IMR-90 (cell line): Measurements from ENCODE around the gene UCHL5. TPM values are rescaled to one million over a fixed set of nuclear protein-coding genes. Genes with fewer than 3 reads are reported as not detected.

Experiments
- ATAC-seq: fragments of 200-7000 bp; cut with Tn5 transposase; 2 replicates; pipeline ENCODE4 v1.9.1; 2020; ENCODE audit warnings: low read depth, mild to moderate bottlenecking, moderate library complexity
- BruUV-seq: library from RNA; stranded (reverse); fragments of 400-500 nt; replicated peaks from 2 replicates; lab custom pipeline; 2021; lab: Mats Ljungman, UMichigan
- CTCF ChIA-PET: fragments of 300-600 bp; formaldehyde crosslinking; extraction: SDS; loops from one replicate; lab custom pipeline; 2021; ENCODE audit warnings: antibody characterized with exemption; lab: Yijun Ruan, JAX
- POLR2A ChIA-PET: fragments of 300-600 bp; sonication (Branson Sonifier 250); formaldehyde crosslinking; loops from one replicate; lab custom pipeline; 2022; ENCODE audit warnings: antibody characterized with exemption; ENCODE audit not compliant: unreplicated experiment; lab: Charles Lee
- DNase-seq: peaks from one replicate; pipeline ENCODE4 v3.0.0; 2013
- H2AFZ ChIP-seq: replicated peaks from 2 replicates; pipeline ENCODE3; 2013; ENCODE audit warnings: low read length, mild to moderate bottlenecking; ENCODE audit not compliant: poor library complexity
- H2AK5ac ChIP-seq: 2 replicates; pipeline ENCODE4 v1.6.1; 2013; ENCODE audit warnings: low read depth, low read length, inconsistent platforms
- H2AK9ac ChIP-seq: replicated peaks from 2 replicates; pipeline ENCODE3; 2013; ENCODE audit warnings: mild to moderate bottlenecking, low read depth, low read length, moderate library complexity; ENCODE audit not compliant: poor library complexity
- H2BK120ac ChIP-seq: 2 replicates; pipeline ENCODE4 v1.6.1; 2013; ENCODE audit warnings: low read depth, low read length, inconsistent platforms
- H2BK15ac ChIP-seq: 3 replicates; pipeline ENCODE4 v1.6.1; 2013; ENCODE audit warnings: low read depth, low read length, inconsistent platforms
- H2BK20ac ChIP-seq: 2 replicates; pipeline ENCODE4 v1.6.1; 2013; ENCODE audit warnings: low read depth, mild to moderate bottlenecking, inconsistent platforms, low read length, moderate library complexity
- H2BK5ac ChIP-seq: 2 replicates; pipeline ENCODE4 v1.6.1; 2013; ENCODE audit warnings: mild to moderate bottlenecking, low read depth, low read length, inconsistent platforms; ENCODE audit not compliant: poor library complexity, severe bottlenecking
- H3K14ac ChIP-seq: replicated peaks from 2 replicates; pipeline ENCODE4 v1.6.1; 2013; ENCODE audit warnings: low read depth, low read length, inconsistent platforms
- H3K18ac ChIP-seq: 2 replicates; pipeline ENCODE4 v1.6.1; 2013; ENCODE audit warnings: low read depth, low read length, control low read depth
- H3K23ac ChIP-seq: 2 replicates; pipeline ENCODE4 v1.6.1; 2013; ENCODE audit warnings: low read depth, low read length, inconsistent platforms
- H3K27ac ChIP-seq: 2 replicates; pipeline ENCODE4 v1.5.1; 2013; ENCODE audit warnings: mild to moderate bottlenecking, control low read depth, low read length; ENCODE audit not compliant: insufficient read depth
- H3K27me3 ChIP-seq: 2 replicates; pipeline ENCODE4 v1.6.1; 2013; ENCODE audit warnings: low read length; ENCODE audit not compliant: control insufficient read depth, insufficient read depth
- H3K36me3 ChIP-seq: 2 replicates; pipeline ENCODE4 v1.6.1; 2013; ENCODE audit warnings: low read length, mixed read lengths; ENCODE audit not compliant: control insufficient read depth, insufficient read depth
- H3K4ac ChIP-seq: 2 replicates; pipeline ENCODE4 v1.6.1; 2013; ENCODE audit warnings: low read depth, low read length, inconsistent platforms
- H3K4me1 ChIP-seq: 2 replicates; pipeline ENCODE4 v1.6.1; 2013; ENCODE audit warnings: low read length, mixed read lengths; ENCODE audit not compliant: control insufficient read depth, insufficient read depth
- H3K4me2 ChIP-seq: 2 replicates; pipeline ENCODE4 v1.6.1; 2013; ENCODE audit warnings: low read depth, mild to moderate bottlenecking, control low read depth, low read length, moderate library complexity
- H3K4me3 ChIP-seq: 2 replicates; pipeline ENCODE4 v1.5.1; 2013; ENCODE audit warnings: low read depth, mild to moderate bottlenecking, control low read depth, low read length, moderate library complexity; ENCODE audit not compliant: insufficient read depth
- H3K56ac ChIP-seq: 2 replicates; pipeline ENCODE4 v1.6.1; 2013; ENCODE audit warnings: low read length, inconsistent platforms; ENCODE audit not compliant: insufficient read depth; ENCODE audit errors: extremely low read depth
- H3K79me1 ChIP-seq, 2 experiments: 2 replicates each; pipeline ENCODE4 v1.6.1; 2013; ENCODE audit warnings: low read length in 2 of 2, inconsistent platforms in 1 of 2, low read depth in 1 of 2
- H3K9ac ChIP-seq: 2 replicates; pipeline ENCODE4 v1.6.1; 2013; ENCODE audit warnings: low read depth, low read length, control low read depth
- H3K9me1 ChIP-seq: 2 replicates; pipeline ENCODE4 v1.6.1; 2013; ENCODE audit warnings: low read length, inconsistent platforms; ENCODE audit not compliant: insufficient read depth
- H3K9me3 ChIP-seq: 2 replicates; pipeline ENCODE4 v1.6.1; 2013; ENCODE audit warnings: low read length; ENCODE audit not compliant: control insufficient read depth, insufficient read depth
- H4K20me1 ChIP-seq: 2 replicates; pipeline ENCODE4 v1.6.1; 2013; ENCODE audit warnings: low read length, inconsistent platforms; ENCODE audit not compliant: insufficient read depth
- H4K5ac ChIP-seq: 2 replicates; pipeline ENCODE4 v1.6.1; 2013; ENCODE audit warnings: mild to moderate bottlenecking, low read depth, low read length, control low read depth
- H4K8ac ChIP-seq, 2 experiments: 2 replicates each; pipeline ENCODE4 v1.6.1; 2013; ENCODE audit warnings: low read depth in 2 of 2, low read length in 2 of 2, control low read depth in 1 of 2, inconsistent platforms in 1 of 2
- H4K91ac ChIP-seq: 2 replicates; pipeline ENCODE4 v1.6.1; 2013; ENCODE audit warnings: low read depth, low read length, inconsistent platforms; ENCODE audit not compliant: insufficient read depth
- CTCF ChIP-seq: conservative IDR thresholded peaks from 2 replicates; pipeline ENCODE4 v1.5.1; 2012; ENCODE audit warnings: mild to moderate bottlenecking, low read depth, low read length, improper control_type of control experiment
- POLR2A ChIP-seq: IDR thresholded peaks from 2 replicates; pipeline ENCODE4 v1.6.1; 2012; ENCODE audit warnings: mild to moderate bottlenecking, low read depth, low read length
- WGBS, 2 experiments: methylation state at CpG; one replicate each; pipeline versions ENCODE4 v1.1.5 to v1.1.7; 2013; ENCODE audit warnings: missing lambda C conversion rate in 2 of 2; ENCODE audit not compliant: insufficient read length in 1 of 2; ENCODE audit errors: extremely low coverage in 2 of 2; 5-methylcytosine and 5-hydroxymethylcytosine counted together
- dilution Hi-C: fragments of 300-500 bp; cut with HindIII; formaldehyde crosslinking; loops from one replicate; pipeline ENCODE4 v1.14.3; 2018; ENCODE audit warnings: low sequenced_read_pairs; ENCODE audit not compliant: unreplicated experiment
- in situ Hi-C: fragments of 300-500 bp; cut with MboI; formaldehyde crosslinking; loops from 3 replicates; pipeline ENCODE4 v1.14.3; 2019; ENCODE audit warnings: low sequenced_read_pairs, inconsistent platforms, mixed read lengths
- intact Hi-C: fragments of 100-400 bp; cut with micrococcal nuclease; formaldehyde crosslinking; loops from 2 replicates; pipeline ENCODE4 v1.10.0; 2022
- polyA plus RNA-seq, 3 experiments: library from polyadenylated mRNA; depleted of rRNA; stranded (reverse); fragments of >200 nt; gene quantifications; 2 replicates each; pipeline ENCODE4 v1.2.3, GENCODE V29; 2012; ENCODE audit warnings: low replicate concordance in 1 of 3
- total RNA-seq: library from RNA; depleted of rRNA; stranded (reverse); fragments of >200 nt; gene quantifications from 2 replicates; pipeline ENCODE4 v1.2.3, GENCODE V29; 2012

UCHL5 gene
- total and polyA plus RNA-seq, 2 of the 4 experiments (the other 2 are of a cell fraction): 12.9 to 18.4 TPM

DNA sequence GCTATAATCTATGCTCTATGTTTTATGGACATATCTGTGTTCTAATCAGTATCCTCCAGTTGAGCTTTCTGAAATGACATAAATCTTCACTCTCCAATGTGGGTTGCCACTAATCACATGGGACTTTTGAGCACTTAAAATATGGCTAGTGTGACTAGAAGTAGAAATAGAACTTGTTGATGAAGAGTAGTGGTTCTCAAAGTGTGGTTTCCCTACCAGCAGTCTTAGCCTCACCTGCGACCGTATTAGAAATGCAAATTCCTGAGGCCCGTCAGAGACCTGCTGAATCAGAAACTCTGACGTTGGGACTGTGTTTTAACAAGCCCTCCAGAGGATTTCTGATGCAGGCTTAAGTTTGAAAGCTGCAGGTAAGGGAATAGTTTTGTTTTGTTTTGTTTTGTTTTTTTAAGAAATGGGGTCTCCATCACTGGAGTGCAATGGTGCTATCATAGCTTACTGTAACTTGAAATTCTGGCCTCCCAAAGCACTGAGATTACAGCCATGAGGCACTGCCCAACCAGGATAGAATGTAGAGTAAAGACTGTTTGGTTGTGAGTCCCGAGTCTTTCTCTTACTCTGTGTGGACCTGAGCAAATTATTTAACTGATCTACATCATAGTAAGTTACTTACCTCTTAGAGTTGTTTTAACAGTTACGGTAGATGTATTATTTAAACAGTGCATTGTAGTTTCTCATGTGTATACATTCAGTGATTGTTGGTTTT, 24.4 kb upstream of the UCHL5 start:
- H2AK9ac ChIP-seq: no peak overlapping the region

More for the DNA sequence above, 24.4 kb upstream of the UCHL5 start:
- H3K9me3 ChIP-seq: no peaks in the 10 kb centered on the region
- H2AK5ac ChIP-seq: no peak overlapping the region
- H3K14ac ChIP-seq: no peak overlapping the region
- no peak overlapping the region for H2BK120ac ChIP-seq
- peaks cover 0 to 3% of the 10 kb centered on the region in 2 experiments; a peak in 1 of 4 replicates for H3K79me1 ChIP-seq
- CTCF ChIA-PET: no interaction called here
- ATAC-seq (no peak), DNase-seq (no peak)
- H4K91ac ChIP-seq: no peak overlapping the region
- no peak overlapping the region for H2BK20ac ChIP-seq
- no peaks in the 10 kb centered on the region for H3K27me3 ChIP-seq
- intact Hi-C loops: no loop called here
- no peak overlapping the region for H3K9ac ChIP-seq
- no TSS peak for BruUV-seq
- no peak overlapping the region for H3K56ac ChIP-seq
- no peaks in the 10 kb centered on the region for H4K20me1 ChIP-seq
- H3K4ac ChIP-seq: no peak overlapping the region
- in situ Hi-C loops: no loop called here
- no peak overlapping the region for H2AFZ ChIP-seq
- no peak overlapping the region for H3K27ac ChIP-seq
- H3K18ac ChIP-seq: no peak overlapping the region
- no peak overlapping the region for H4K8ac ChIP-seq
- TF ChIP-seq CTCF: no peak
- TF ChIP-seq POLR2A: no peak
- no peak overlapping the region for H3K4me2 ChIP-seq
- no peak overlapping the region for H2BK5ac ChIP-seq
- peaks cover 25% of the 10 kb centered on the region for H3K36me3 ChIP-seq
- no peak overlapping the region for H2BK15ac ChIP-seq
- 100% methylated on average over 3 of the region's 6 CpGs; no CpG with 5 or more reads in 1 of the 2 experiments for WGBS, 2 experiments
- no peaks in the 10 kb centered on the region for H3K9me1 ChIP-seq
- POLR2A ChIA-PET: no interaction called here
- no peaks in the 10 kb centered on the region for H3K4me1 ChIP-seq
- no peak overlapping the region for H3K23ac ChIP-seq
- no peak overlapping the region for H4K5ac ChIP-seq
- H3K4me3 ChIP-seq: no peak overlapping the region
- dilution Hi-C loops: no loop called here
